DMS53 treated with DMSO at 0.1 percent for 48 hours (cell line): ENCODE data around the gene RBM23.
"Not testable (repeated sequence)": the region's sequence is repeated elsewhere in the genome, so short reads cannot be mapped to it uniquely, and the experiment has no call there.

Source experiments
- DNase-seq: peaks from one replicate; lab custom pipeline; 2025; ENCODE audit not compliant: unreplicated experiment; lab: John Stamatoyannopoulos, UW

The RBM23 gene

DNA sequence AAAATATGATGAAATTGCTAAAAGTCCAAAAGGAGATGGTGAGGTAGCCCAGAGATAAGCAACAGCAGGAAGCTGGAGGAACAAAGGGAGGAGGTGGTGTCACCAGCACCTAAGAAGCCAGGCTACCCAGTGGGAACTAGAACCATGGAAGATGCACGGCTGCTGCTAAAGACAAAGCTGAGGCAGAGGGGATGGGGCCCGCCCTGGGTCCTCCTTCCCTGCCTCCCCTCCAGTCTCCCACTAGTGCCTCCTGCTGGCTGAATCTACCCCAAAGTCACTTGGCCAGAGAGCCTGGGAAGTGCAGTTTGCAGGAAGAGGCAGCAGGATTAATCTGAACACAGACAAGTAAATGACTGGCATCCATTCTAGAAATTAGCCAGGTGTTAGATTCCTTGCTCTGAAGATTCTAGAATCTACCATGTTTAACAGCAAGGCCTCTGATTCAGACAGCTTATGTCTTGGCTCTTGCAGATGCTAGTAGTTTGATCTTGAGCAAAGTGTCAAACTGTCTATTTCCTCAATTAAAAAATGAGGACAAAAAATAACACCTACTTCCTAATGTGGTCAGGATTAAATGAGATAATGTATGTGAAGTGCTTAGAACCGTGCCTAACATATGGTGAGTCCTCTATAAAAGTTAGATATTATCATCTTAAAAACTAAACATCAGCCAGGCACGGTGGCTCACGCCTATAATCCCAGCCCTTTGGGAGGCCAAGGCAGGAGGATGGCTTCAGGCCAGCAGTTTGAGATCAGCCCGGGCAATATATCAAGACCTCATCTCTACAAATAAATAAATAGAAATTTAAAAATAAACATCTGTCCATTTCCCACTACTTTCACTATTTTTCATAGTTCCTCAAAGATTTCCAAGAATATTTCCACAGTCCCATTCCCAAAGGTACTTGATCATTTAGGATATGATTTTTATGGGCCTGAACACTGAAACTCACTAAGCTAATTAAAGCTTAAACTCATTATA is 53.2 kb downstream of the RBM23 start:
- DNase-seq: no peak

GRCh38 chr14:22864979-22865378 is 54.0 kb downstream of the RBM23 start:
- no peak for DNase-seq

DNA sequence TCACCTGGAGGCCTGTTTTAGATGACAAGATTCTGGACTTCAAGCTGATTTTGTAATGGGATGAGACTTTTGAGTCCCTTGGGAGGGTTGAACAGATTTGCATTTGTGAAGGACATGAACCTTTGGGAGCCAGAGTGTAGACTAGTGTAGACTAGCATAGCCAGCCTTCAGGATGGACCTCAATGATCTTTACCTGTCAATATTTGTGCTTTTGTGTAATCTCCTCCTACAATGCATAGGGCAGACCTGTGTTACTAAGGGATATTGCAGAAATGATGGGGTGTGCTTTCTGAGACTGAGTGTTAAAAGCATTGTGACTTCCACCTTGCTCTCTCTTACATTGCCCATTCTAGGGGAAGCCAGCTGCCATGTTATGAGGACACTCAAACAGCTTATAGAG is 57.3 kb downstream of the RBM23 start:
- no peak for DNase-seq

- DNase-seq: not testable (repeated sequence)
Measured at GRCh38 chr14:22860377-22860776, 58.6 kb downstream of the RBM23 start.

- DNase-seq: no peak
Measured at GRCh38 chr14:22856428-22856827, 62.5 kb downstream of the RBM23 start.

DNA sequence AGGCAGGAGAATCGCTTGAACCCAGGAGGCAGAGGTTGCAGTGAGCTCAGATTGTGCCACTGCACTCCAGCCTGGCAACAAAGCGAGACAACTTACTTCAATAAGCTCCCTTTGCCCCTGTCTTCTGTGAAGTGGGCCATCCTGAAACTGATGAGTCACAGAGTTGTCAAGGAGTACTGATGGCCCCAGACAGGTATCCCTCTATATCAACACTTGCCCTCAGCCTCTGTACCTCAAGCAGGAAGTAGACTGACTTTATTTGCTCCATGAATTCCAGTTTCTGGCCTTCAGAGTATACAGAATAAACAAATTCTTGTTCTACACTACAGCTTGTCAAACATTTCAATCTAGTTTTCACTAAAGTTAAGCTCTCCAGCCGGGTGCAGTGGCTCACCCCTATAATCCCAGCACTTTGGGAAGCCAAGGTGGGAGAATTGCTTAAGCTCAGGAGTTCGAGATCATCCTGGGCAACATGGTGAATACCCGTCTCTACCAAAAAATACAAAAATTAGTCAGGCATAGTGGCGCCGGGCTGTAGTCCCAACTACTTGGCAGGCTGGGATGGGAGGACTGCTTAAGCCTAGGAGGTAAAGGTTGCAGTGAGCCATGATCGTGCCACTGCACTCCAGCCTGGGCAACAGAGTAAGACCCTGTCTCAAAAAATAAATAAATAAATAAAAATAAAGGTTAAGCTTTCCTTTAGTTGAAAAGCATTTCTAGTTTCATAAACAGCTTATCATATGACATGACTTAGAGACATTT is 63.8 kb downstream of the RBM23 start:
- DNase-seq: peak; percentile 88

GRCh38 chr14:22854296-22854695 is 64.7 kb downstream of the RBM23 start:
- DNase-seq: not testable (repeated sequence)

DNA sequence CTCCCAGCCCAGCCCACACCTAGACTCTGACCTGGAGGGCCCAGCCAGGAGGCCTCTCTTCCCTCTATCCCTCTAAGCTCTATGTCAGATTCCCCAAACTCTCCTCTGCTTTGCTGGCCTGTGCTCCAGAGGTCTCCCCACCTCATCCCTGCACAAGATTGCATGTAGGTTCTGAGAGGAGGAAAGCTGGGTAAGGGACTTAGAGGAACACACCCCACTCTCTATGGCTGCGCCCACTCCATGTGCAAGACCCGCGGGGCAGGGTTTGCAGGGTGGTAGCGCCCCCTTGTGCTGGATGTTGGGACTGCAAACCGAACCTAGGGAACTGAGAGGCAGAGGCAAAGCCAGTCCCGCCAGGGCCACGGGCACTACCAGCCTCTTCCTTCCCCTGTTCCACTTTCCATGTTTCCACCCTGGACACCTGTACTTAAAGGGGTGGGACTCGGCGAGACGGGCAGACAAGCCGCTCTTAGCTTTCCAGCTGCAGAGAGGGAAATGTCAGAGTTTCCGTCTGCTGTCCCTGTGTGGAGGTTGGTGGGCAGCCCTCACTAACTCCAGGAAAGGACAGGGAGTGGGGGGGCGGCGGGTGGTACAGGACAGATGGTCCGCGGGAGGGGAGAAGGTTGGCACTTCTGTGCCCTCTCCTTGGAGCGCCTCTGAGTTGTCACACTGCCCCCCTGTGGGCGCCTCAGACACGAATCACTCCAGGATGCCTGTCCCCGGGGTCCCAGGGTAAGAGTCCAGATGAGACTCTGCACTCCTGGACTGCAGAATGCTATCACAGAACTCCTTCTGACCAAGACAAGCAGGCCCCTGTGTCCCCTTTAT is 65.8 kb downstream of the RBM23 start:
- DNase-seq: peak; percentile 57

DNA sequence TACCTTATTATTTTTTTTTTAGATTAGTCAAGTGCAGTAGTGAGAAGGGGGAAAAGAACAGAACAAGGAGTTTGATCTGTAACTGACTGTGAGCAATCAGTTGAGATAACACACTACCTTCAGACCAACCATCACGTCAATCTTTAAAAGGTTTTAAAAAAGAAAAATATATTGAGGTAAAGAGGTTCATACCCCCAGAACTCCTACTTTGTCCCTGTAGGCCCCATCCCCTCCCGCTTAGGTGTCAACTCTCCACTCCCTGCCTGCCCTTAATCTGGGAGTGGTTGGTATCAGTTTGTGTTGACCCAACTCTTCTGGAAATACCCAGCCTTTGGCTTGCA is 66.4 kb downstream of the RBM23 start:
- no peak for DNase-seq

- not testable (repeated sequence) for DNase-seq
Measured at GRCh38 chr14:22852178-22852577, 66.8 kb downstream of the RBM23 start.

- no peak for DNase-seq
Measured at GRCh38 chr14:22850944-22851764, 67.8 kb downstream of the RBM23 start.

GRCh38 chr14:22849212-22849819 is 69.6 kb downstream of the RBM23 start:
- DNase-seq: no peak

GRCh38 chr14:22848351-22849164 is 70.4 kb downstream of the RBM23 start:
- no peak for DNase-seq

DNA sequence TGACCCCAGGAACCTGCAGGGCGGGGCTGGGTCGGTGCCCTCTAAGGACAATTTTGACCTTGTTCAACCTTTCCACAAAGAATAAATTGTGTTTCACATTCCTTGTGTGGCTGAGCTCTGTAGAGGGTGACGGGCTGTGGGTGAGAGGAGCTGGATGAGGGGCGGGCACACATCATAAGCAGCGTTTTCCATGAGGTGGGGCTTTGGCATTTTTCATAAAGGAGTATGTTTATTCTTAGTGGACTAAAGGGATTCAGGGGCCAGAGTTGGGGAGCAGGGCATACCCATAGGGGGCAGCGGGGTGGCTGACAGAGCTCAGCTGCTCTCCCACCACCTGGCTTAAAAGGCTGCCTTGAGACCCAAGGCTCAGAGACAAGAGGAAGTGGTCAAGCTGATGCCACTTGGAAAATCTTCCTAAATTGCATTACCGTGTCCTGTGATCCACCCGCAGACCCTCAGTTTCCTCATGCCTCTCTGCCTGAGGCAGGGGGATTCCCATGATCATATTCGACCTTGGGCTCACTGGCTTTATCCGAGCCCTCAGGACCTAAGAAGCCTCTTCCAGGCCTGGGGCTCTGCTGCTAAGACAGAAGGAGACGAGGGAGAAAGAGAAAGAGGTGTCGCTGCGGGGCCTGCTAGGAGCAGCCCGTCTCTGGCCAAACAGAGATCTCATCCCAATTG is 71.1 kb downstream of the RBM23 start:
- no peak for DNase-seq

DNA sequence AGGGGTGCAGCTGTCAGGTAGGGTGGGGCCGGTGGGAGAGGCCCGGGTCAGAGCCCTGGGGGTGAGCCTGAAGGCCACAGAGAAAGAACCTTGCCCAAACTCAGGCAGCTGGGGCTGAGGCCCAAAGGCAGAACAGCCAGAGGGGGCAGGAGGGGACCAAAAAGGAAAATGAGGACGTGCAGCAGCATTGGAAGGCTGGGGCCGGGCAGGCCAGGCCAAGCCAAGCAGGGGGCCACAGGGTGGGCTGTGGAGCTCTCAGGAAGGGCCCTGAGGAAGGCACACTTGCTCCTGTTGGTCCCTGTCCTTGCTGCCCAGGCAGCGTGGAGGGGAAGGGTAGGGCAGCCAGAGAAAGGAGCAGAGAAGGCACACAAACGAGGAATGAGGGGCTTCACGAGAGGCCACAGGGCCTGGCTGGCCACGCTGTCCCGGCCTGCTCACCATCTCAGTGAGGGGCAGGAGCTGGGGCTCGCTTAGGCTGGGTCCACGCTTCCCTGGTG is 72.1 kb downstream of the RBM23 start:
- no peak for DNase-seq

- DNase-seq: no peak
Measured at GRCh38 chr14:22845821-22846625, 72.9 kb downstream of the RBM23 start.

DNA sequence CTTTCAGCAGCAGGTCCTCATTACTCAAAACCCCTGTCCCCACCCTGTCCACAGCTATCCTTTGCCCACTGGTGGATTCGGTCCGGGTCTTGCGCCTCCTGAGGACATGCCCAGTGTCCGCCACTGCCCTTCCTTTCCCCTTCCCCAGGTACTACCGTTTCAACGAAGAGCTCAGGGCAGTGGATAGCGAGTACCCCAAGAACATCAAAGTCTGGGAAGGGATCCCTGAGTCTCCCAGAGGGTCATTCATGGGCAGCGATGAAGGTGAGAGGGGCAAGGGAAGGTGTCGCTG is 73.9 kb downstream of the RBM23 start:
- no peak for DNase-seq
